VCaP (cell line): Measurements from ENCODE around the gene HERC2.

Experiments
- H3K27ac ChIP-seq: fragments of 450-650 bp; 2 replicates; pipeline ENCODE4 v1.5.1; 2017
- CTCF ChIP-seq: fragments of 450-650 bp; conservative IDR thresholded peaks from 2 replicates; pipeline ENCODE4 v1.5.1; 2017; ENCODE audit warnings: mild to moderate bottlenecking, moderate library complexity

The HERC2 gene

DNA sequence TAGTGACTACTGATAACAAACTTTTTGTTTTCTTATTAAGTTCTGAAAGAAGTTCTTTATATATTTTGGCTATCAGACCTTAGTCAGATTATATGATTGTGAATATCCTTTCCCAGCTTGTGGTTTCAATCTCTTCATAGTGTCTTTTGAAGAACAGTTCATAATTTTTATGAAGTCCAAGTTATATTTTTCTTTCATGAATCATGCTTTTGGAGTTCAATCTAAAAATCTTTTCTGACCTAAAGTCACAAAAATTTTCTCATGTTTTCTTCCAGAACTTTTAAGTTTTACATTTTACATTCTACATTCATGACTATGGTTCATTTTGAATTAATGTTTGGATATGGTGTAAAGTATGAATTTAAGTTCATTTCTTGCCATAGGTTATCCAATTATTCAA lies 188.7 kb downstream of the HERC2 start:
- TF ChIP-seq CTCF, result no peak
- no peak overlapping the region for H3K27ac ChIP-seq

GRCh38 chr15:28132524-28133275 lies 189.3 kb downstream of the HERC2 start:
- TF ChIP-seq CTCF, result no peak
- H3K27ac ChIP-seq, result no peak overlapping the region

DNA sequence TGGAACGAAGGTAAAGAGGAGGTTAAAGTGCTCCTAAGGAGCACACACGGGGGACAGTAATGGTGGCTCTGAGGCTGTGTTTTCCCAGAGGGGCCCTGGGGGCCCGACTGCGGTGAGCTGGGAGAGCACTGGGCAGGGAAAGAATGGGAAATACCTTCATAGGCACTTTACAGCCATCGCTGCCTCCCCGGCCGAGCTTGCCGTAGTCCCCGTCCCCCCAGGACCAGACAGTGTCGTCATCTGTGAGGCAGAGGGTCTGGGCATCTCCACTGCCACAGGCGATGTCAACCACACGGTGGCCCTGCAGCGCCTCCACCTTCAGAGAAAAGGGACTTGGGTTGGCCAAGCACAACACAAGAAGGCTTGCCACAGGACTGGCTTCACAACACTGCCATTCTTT lies 190.0 kb downstream of the HERC2 start:
- no peak for TF ChIP-seq CTCF
- H3K27ac ChIP-seq, result no peak overlapping the region

DNA sequence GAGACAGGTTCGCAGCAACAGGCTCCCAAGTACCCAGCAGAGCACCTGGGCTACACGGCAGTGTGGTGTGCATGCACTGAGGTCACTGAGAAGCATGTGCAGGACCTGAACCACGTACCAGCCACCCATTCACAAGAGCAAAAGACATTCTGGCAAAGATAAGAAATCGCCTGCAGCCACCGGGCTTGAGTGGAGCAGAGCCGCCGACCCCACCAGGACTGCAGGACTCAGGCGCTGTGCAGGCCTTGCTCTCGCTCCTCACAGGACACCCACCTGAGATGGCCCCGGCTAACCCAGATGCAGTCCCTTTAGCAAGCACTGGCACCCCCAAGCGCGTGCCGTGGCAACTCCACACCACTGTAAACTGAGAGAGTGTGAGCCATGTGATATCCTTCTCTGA lies 190.6 kb downstream of the HERC2 start:
- no peak overlapping the region for H3K27ac ChIP-seq
- no peak for TF ChIP-seq CTCF

DNA sequence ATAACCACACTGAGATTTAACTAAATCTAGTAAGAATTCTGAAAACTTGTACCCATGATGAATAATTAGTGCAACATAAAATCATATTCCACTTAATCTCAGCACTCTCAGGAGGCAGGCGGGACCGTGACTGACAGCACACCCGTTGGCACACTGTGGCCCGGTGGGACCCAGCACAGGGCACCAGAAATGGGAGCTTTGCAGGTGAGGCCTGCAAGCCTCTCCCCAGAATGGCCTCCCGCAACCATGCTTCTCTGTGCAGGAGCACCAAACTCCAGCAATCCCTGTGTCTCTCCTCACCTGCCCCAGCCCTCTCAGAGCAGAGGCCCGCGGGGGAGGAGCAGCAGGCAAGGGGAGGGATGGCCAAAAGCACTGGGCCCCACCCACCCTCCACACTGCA lies 191.3 kb downstream of the HERC2 start:
- no peak overlapping the region for H3K27ac ChIP-seq
- TF ChIP-seq CTCF, result no peak

DNA sequence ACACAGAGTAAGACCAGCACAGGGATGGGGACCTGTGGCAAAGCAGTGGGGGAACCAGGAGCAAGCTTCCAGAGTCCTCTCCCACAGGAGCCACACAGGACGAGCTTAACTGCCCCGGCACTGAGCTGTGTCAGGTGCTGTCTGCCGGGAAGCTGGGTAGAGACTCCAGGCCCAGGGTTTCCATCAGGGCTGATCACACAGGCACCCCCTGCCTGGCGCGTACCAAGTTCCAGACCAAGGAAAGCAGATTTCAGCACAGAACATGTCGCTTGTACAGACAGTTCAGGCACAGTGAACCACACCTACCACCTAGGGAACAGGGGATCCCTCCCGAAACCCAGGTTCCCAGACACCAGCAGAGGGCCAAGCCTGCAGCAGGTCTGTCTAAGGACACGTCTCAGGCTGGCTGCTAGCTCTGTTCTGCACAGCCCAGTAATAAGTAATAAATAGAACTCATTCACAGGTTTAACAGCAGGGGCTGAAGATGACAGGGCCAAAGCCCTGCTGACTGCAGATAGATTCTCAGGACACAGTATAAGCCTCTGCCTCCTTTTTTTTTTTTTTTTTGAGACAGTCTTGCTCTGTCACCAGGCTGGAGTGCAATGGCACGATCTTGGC lies 192.6 kb downstream of the HERC2 start:
- no peak overlapping the region for H3K27ac ChIP-seq
- TF ChIP-seq CTCF, result no peak

DNA sequence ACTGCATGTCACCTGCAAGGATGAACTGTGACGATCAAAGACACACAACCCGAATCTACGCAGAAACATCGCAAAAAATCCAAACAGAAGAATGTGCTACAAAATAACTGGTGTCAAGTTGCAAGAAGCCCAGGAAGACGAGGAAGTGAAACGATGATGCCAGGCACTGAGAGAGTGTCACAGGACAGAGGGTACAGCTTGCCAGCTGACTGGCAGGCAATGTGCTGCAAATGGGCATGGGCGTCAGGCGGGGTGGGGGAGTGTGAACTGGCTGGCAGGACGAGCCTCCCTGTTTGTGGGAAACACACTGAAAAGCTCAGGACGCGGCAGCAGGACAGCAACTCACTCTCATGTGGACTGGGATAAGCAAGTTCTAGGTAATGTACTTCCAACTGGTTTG lies 193.9 kb downstream of the HERC2 start:
- TF ChIP-seq CTCF, result no peak
- H3K27ac ChIP-seq, result no peak overlapping the region
